ENCODE measurements around the gene DROSHA.

- no peak for TF ChIP-seq CTCF (conservative IDR thresholded peaks at IDR 0.05; ENCODE audit: low read depth, low read length)
- no peak for TF ChIP-seq MAZ (IDR thresholded peaks at IDR 0.05; ENCODE audit: borderline replicate concordance, low read depth, low read length)
- TF ChIP-seq RCOR1 (IDR thresholded peaks at IDR 0.05; ENCODE audit: insufficient replicate concordance, low read length): no peak
- TF ChIP-seq POLR2A (IDR thresholded peaks at IDR 0.05; ENCODE audit: low read depth, low read length): no peak
- TF ChIP-seq SMC3 (IDR thresholded peaks at IDR 0.05; ENCODE audit: low read depth, low read length): no peak
- no peak for TF ChIP-seq BHLHE40 (IDR thresholded peaks at IDR 0.05; ENCODE audit: low read depth, low read length)
- no peak for TF ChIP-seq FOS (IDR thresholded peaks at IDR 0.05; ENCODE audit: low read depth, low read length)
Measured at GRCh38 chr5:31481531-31482165, 50.2 kb downstream of the DROSHA start.
